ENCODE measurements around the gene LZTS2.
"Not testable (repeated sequence)": the region's sequence is repeated elsewhere in the genome, so short reads cannot be mapped to it uniquely, and the experiment has no call there.

The LZTS2 gene

GRCh38 chr10:101032637-101033224 lies 33.1 kb downstream of the LZTS2 start:
- DNase-seq (ENCODE audit: low read depth), result peak; percentile 43

GRCh38 chr10:101033276-101033675 lies 33.7 kb downstream of the LZTS2 start:
- no peak for DNase-seq (ENCODE audit: low read depth)

GRCh38 chr10:101034404-101034803 lies 34.8 kb downstream of the LZTS2 start:
- not testable (repeated sequence) for DNase-seq (ENCODE audit: low read depth)

GRCh38 chr10:101035314-101035713 lies 35.7 kb downstream of the LZTS2 start:
- no peak for DNase-seq (ENCODE audit: low read depth)

GRCh38 chr10:101035916-101036702 lies 36.5 kb downstream of the LZTS2 start:
- no peak for DNase-seq (ENCODE audit: low read depth)

GRCh38 chr10:101036726-101037125 lies 37.1 kb downstream of the LZTS2 start:
- no peak for DNase-seq (ENCODE audit: low read depth)

- no peak for DNase-seq (ENCODE audit: low read depth)
Measured at GRCh38 chr10:101038484-101038883, 38.9 kb downstream of the LZTS2 start.

- no peak for DNase-seq (ENCODE audit: low read depth)
Measured at GRCh38 chr10:101040061-101040460, 40.5 kb downstream of the LZTS2 start.

GRCh38 chr10:101040851-101041250 lies 41.2 kb downstream of the LZTS2 start:
- DNase-seq (ENCODE audit: low read depth), result no peak

- peak; percentile 52 for DNase-seq (ENCODE audit: low read depth)
Measured at GRCh38 chr10:101041252-101041761, 41.7 kb downstream of the LZTS2 start.

- no peak for DNase-seq (ENCODE audit: low read depth)
Measured at GRCh38 chr10:101042118-101042517, 42.5 kb downstream of the LZTS2 start.

GRCh38 chr10:101042667-101043362 lies 43.2 kb downstream of the LZTS2 start:
- peak; percentile 79 for DNase-seq (ENCODE audit: low read depth)

- no peak for DNase-seq (ENCODE audit: low read depth)
Measured at GRCh38 chr10:101043363-101043707, 43.7 kb downstream of the LZTS2 start.

- no peak for DNase-seq (ENCODE audit: low read depth)
Measured at GRCh38 chr10:101044117-101044516, 44.5 kb downstream of the LZTS2 start.

- DNase-seq (ENCODE audit: low read depth), result no peak
Measured at GRCh38 chr10:101046332-101047238, 47.0 kb downstream of the LZTS2 start.

GRCh38 chr10:101047268-101047667 lies 47.7 kb downstream of the LZTS2 start:
- DNase-seq (ENCODE audit: low read depth), result no peak

- no peak for DNase-seq (ENCODE audit: low read depth)
Measured at GRCh38 chr10:101047961-101048892, 48.6 kb downstream of the LZTS2 start.

GRCh38 chr10:101050208-101051069 lies 50.8 kb downstream of the LZTS2 start:
- peak; percentile 69 for DNase-seq (ENCODE audit: low read depth)

GRCh38 chr10:101052285-101052684 lies 52.7 kb downstream of the LZTS2 start:
- no peak for DNase-seq (ENCODE audit: low read depth)

- no peak for DNase-seq (ENCODE audit: low read depth)
Measured at GRCh38 chr10:101053516-101053915, 53.9 kb downstream of the LZTS2 start.

Measured in activated T-helper 9 cell treated with anti-CD3 and anti-CD28 coated beads, Interleukin-2, amount 50 U/mL, for 16 hours (primary cell).